HepG2 (cell line): ENCODE results near the gene CHST3. TPM values are rescaled to one million over a fixed set of nuclear protein-coding genes. Genes with fewer than 3 reads are reported as not detected.

ENCODE experiments used
- BCL6 ChIP-seq: IDR thresholded peaks from 2 replicates; pipeline ENCODE4 v1.6.1; 2016; ENCODE audit warnings: missing genetic modification reagents, missing compliant biosample characterization
- GFI1 ChIP-seq: sonication (generic); formaldehyde crosslinking; IDR thresholded peaks from 2 replicates; pipeline ENCODE4 v1.5.0; 2020; ENCODE audit warnings: missing genetic modification reagents, mild to moderate bottlenecking, borderline replicate concordance
- KLF9 ChIP-seq: IDR thresholded peaks from 2 replicates; pipeline ENCODE4 v1.6.1; 2016; ENCODE audit warnings: low read depth
- KMT2B ChIP-seq: IDR thresholded peaks from 2 replicates; pipeline ENCODE4 v1.6.1; 2016; ENCODE audit warnings: missing genetic modification reagents, missing compliant biosample characterization
- LCORL ChIP-seq, 2 experiments: fragments of 450-650 bp in 1 of 2; sonication (generic) in 1 of 2; formaldehyde crosslinking in 1 of 2; IDR thresholded peaks; 2 replicates each; pipeline versions ENCODE4 v1.5.0 to v1.6.1; 2017 to 2020; ENCODE audit warnings: antibody characterized with exemption in 1 of 2, missing genetic modification reagents in 1 of 2
- MTA1 ChIP-seq: sonication (generic); formaldehyde crosslinking; IDR thresholded peaks from 2 replicates; pipeline ENCODE4 v1.4.0; 2020; ENCODE audit warnings: missing genetic modification reagents, mild to moderate bottlenecking, borderline replicate concordance
- MYC ChIP-seq: sonication (generic); formaldehyde crosslinking; IDR thresholded peaks from 2 replicates; pipeline ENCODE4 v1.9.0; 2021; ENCODE audit warnings: missing genetic modification reagents, borderline replicate concordance
- PAWR ChIP-seq: sonication (generic); formaldehyde crosslinking; IDR thresholded peaks from 2 replicates; pipeline ENCODE4 v1.4.0; 2020; ENCODE audit warnings: missing genetic modification reagents, mild to moderate bottlenecking, borderline replicate concordance
- PRMT3 ChIP-seq: sonication (generic); formaldehyde crosslinking; IDR thresholded peaks from 2 replicates; pipeline ENCODE4 v1.8.1; 2022; ENCODE audit warnings: low read depth, mild to moderate bottlenecking, moderate library complexity, missing genetic modification reagents, borderline replicate concordance
- RBFOX2 ChIP-seq: fragments of 200-400 bp; formaldehyde crosslinking; IDR thresholded peaks from 2 replicates; pipeline ENCODE4 v1.6.1; 2017; ENCODE audit warnings: low read depth, mild to moderate bottlenecking, low read length
- XRCC5 ChIP-seq: fragments of 200-400 bp; formaldehyde crosslinking; optimal IDR thresholded peaks from 2 replicates; pipeline ENCODE3; 2017; ENCODE audit warnings: mild to moderate bottlenecking, low read length
- ZNF205 ChIP-seq: IDR thresholded peaks from 2 replicates; pipeline ENCODE4 v1.6.1; 2018; ENCODE audit warnings: missing biosample characterization, missing genetic modification reagents
- ZNF292 ChIP-seq: sonication (generic); formaldehyde crosslinking; IDR thresholded peaks from 2 replicates; pipeline ENCODE4 v1.8.1; 2022; ENCODE audit warnings: mild to moderate bottlenecking, low read depth, missing genetic modification reagents, borderline replicate concordance
- ZNF543 ChIP-seq: sonication (generic); formaldehyde crosslinking; IDR thresholded peaks from 2 replicates; pipeline ENCODE4 v1.4.0; 2020; ENCODE audit warnings: mild to moderate bottlenecking, missing genetic modification reagents
- ZNF761 ChIP-seq: sonication (generic); formaldehyde crosslinking; conservative IDR thresholded peaks from 2 replicates; pipeline ENCODE4 v1.4.0; 2020; ENCODE audit warnings: mild to moderate bottlenecking, missing genetic modification reagents
- polyA plus RNA-seq, 8 experiments: library from polyadenylated mRNA; depleted of rRNA in 3 of 8; stranded (reverse) in 7 of 8; unstranded in 1 of 8; fragments of >200 nt; fragmentation: Illumina TruSeq in 4 of 8; extraction: Trizol in 4 of 8; gene quantifications; 2 replicates each; pipeline versions ENCODE4 v1.2.1 to v1.2.3, GENCODE V29; 2011 to 2016; ENCODE audit warnings: low read depth in 4 of 8, missing spikeins in 1 of 8, mixed read lengths in 1 of 8; ENCODE audit not compliant: insufficient read depth in 1 of 8
- total RNA-seq, 5 experiments: library from RNA; depleted of rRNA; stranded (reverse); fragments of >200 nt; fragmentation: Illumina TruSeq; extraction: Trizol; gene quantifications; 2 replicates each; pipeline ENCODE4 v1.2.3, GENCODE V29; 2016; ENCODE audit warnings: low read depth in 1 of 5
- TF ChIP-seq, protein P1 (sequence below): IDR thresholded peaks from 2 replicates; pipeline ENCODE4 v1.4.0; 2020; ENCODE audit warnings: mild to moderate bottlenecking, missing genetic modification reagents
- TF ChIP-seq, protein P2 (sequence below): sonication (generic); formaldehyde crosslinking; IDR thresholded peaks from 2 replicates; pipeline ENCODE4 v1.5.0; 2020; ENCODE audit warnings: mild to moderate bottlenecking, missing genetic modification reagents
- TF ChIP-seq, protein P3 (sequence below): sonication (generic); formaldehyde crosslinking; IDR thresholded peaks from 2 replicates; pipeline ENCODE4 v1.8.1; 2023; ENCODE audit warnings: missing genetic modification reagents, inconsistent platforms, borderline replicate concordance
- TF ChIP-seq, protein P4 (sequence below): sonication (generic); formaldehyde crosslinking; IDR thresholded peaks from 2 replicates; pipeline ENCODE4 v1.4.0; 2020; ENCODE audit warnings: missing genetic modification reagents

CHST3 gene
- total and polyA plus RNA-seq, 2 of the 13 experiments (the other 11 are each of a cell fraction or from before 2014, with no cell fraction given) = 7.2 to 18.7 TPM

DNA sequence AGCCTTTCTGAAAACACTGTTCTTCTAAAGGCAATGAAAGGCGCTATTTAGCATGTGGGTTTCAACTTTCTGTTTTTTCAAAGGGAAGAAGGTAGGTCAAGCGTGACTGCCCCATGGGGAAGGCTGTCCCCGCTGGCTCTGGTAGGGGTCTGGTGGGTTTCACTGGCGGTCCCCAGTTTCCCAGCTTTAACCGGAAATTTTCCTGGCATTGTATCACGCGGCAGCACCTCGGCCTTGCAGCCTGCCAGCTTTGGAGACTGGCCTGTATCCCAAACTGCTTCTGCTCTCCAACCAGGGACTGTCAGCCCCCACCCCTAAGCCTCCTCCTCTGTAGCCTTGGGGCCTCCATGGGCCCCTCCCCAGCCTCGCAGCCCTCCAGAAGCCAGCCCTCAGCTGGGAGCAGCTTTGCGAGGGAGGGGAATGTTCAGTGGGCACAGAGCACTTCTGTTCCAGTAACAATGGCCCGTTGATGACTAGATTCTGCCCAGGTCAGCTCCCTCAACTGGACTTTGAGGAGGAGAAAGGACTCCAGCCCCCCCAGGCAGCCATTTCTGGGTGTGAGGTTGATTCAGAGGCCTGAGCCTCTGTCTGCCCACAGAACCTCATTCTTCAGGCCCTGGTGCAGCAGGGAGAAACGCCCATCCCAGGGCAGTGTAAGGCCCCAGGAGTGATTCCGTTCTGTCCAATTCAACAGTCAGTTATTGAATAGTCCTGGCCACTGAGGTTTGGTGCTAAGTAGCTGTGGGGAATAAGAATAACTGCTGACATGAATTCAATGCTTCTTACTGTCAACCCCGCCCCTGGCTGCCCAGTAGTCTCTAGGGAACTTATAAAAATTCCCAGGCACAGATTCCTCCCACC lies 17.1 kb downstream of the CHST3 start (continued):
- TF ChIP-seq, protein P1, sequence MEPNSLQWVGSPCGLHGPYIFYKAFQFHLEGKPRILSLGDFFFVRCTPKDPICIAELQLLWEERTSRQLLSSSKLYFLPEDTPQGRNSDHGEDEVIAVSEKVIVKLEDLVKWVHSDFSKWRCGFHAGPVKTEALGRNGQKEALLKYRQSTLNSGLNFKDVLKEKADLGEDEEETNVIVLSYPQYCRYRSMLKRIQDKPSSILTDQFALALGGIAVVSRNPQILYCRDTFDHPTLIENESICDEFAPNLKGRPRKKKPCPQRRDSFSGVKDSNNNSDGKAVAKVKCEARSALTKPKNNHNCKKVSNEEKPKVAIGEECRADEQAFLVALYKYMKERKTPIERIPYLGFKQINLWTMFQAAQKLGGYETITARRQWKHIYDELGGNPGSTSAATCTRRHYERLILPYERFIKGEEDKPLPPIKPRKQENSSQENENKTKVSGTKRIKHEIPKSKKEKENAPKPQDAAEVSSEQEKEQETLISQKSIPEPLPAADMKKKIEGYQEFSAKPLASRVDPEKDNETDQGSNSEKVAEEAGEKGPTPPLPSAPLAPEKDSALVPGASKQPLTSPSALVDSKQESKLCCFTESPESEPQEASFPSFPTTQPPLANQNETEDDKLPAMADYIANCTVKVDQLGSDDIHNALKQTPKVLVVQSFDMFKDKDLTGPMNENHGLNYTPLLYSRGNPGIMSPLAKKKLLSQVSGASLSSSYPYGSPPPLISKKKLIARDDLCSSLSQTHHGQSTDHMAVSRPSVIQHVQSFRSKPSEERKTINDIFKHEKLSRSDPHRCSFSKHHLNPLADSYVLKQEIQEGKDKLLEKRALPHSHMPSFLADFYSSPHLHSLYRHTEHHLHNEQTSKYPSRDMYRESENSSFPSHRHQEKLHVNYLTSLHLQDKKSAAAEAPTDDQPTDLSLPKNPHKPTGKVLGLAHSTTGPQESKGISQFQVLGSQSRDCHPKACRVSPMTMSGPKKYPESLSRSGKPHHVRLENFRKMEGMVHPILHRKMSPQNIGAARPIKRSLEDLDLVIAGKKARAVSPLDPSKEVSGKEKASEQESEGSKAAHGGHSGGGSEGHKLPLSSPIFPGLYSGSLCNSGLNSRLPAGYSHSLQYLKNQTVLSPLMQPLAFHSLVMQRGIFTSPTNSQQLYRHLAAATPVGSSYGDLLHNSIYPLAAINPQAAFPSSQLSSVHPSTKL (CRISPR knock-in tag) = peak; percentile 65
- no peak for TF ChIP-seq KMT2B (CRISPR knock-in tag)
- TF ChIP-seq, protein P2, sequence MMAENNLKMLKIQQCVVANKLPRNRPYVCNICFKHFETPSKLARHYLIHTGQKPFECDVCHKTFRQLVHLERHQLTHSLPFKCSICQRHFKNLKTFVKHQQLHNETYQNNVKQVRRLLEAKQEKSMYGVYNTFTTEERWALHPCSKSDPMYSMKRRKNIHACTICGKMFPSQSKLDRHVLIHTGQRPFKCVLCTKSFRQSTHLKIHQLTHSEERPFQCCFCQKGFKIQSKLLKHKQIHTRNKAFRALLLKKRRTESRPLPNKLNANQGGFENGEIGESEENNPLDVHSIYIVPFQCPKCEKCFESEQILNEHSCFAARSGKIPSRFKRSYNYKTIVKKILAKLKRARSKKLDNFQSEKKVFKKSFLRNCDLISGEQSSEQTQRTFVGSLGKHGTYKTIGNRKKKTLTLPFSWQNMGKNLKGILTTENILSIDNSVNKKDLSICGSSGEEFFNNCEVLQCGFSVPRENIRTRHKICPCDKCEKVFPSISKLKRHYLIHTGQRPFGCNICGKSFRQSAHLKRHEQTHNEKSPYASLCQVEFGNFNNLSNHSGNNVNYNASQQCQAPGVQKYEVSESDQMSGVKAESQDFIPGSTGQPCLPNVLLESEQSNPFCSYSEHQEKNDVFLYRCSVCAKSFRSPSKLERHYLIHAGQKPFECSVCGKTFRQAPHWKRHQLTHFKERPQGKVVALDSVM (CRISPR knock-in tag) = 0 out of 2 replicates have a peak, but pooled peaks have one; percentile 39
- TF ChIP-seq GFI1 (CRISPR knock-in tag) = 0 out of 2 replicates have a peak, but pooled peaks have one; percentile 19
- TF ChIP-seq KLF9 = no peak
- peak; percentile 55; the same call in 1 of the 2 replicates for TF ChIP-seq MTA1 (CRISPR knock-in tag)
- TF ChIP-seq MYC = peak; percentile 52; the same call in 1 of the 2 replicates
- TF ChIP-seq, protein P3, sequence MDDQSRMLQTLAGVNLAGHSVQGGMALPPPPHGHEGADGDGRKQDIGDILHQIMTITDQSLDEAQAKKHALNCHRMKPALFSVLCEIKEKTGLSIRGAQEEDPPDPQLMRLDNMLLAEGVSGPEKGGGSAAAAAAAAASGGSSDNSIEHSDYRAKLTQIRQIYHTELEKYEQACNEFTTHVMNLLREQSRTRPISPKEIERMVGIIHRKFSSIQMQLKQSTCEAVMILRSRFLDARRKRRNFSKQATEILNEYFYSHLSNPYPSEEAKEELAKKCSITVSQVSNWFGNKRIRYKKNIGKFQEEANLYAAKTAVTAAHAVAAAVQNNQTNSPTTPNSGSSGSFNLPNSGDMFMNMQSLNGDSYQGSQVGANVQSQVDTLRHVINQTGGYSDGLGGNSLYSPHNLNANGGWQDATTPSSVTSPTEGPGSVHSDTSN (CRISPR knock-in tag) = no peak
- TF ChIP-seq BCL6 (CRISPR knock-in tag) = peak; percentile 49; the same call in 1 of the 2 replicates
- 0 out of 2 replicates have a peak, but pooled peaks have one; percentile 35 for TF ChIP-seq ZNF205 (CRISPR knock-in tag)
- TF ChIP-seq RBFOX2 = peak; percentile 58
- TF ChIP-seq ZNF292 (CRISPR knock-in tag) = peak; percentile 53; the same call in 1 of the 2 replicates
- TF ChIP-seq ZNF543 (CRISPR knock-in tag) = 0 out of 2 replicates have a peak, but pooled peaks have one; percentile 33
- no peak for TF ChIP-seq PAWR (CRISPR knock-in tag)
- peak; percentile 73 for TF ChIP-seq XRCC5
- TF ChIP-seq LCORL (IDR thresholded peaks at IDR 0.05) = no peak
- TF ChIP-seq LCORL (CRISPR knock-in tag; IDR thresholded peaks at IDR 0.05) = peak; percentile 42; the same call in 1 of the 2 replicates
- no peak for TF ChIP-seq ZNF761 (CRISPR knock-in tag)
- TF ChIP-seq, protein P4, sequence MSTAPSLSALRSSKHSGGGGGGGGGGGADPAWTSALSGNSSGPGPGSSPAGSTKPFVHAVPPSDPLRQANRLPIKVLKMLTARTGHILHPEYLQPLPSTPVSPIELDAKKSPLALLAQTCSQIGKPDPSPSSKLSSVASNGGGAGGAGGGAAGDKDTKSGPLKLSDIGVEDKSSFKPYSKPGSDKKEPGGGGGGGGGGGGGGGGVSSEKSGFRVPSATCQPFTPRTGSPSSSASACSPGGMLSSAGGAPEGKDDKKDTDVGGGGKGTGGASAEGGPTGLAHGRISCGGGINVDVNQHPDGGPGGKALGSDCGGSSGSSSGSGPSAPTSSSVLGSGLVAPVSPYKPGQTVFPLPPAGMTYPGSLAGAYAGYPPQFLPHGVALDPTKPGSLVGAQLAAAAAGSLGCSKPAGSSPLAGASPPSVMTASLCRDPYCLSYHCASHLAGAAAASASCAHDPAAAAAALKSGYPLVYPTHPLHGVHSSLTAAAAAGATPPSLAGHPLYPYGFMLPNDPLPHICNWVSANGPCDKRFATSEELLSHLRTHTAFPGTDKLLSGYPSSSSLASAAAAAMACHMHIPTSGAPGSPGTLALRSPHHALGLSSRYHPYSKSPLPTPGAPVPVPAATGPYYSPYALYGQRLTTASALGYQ (CRISPR knock-in tag) = no peak
- 0 out of 2 replicates have a peak, but pooled peaks have one; percentile 50 for TF ChIP-seq PRMT3 (CRISPR knock-in tag)
